Dedifferentiated amniotic fluid mesenchymal stem cell (primary cell): Measurements from ENCODE around the gene DYNC1H1.
A peak's percentile ranks its signal among the peaks of the same experiment; 100 is the strongest.

Experiments
- DNase-seq: peaks from one replicate; pipeline ENCODE4 v3.0.0-alpha.2; 2016; ENCODE audit errors: extremely low spot score

The DYNC1H1 gene

DNA sequence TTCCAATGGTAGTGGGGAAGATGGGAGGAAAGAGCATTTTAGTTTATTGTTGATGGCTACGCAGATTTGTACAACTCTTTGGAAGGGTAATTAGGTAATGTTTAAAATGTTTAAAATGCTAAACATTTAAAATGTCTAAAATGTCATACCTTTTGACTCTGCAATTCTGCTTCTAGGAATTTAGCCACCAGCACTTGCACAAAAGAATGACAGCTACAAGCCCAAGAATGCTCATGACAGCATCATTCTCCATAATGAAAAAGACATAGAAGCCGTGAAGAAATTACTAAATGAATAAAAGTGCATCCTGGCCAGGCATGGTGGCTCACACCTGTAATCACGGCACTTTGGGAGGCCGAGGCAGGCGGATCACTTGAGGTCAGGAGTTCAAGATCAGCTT lies 19.9 kb upstream of the DYNC1H1 start:
- DNase-seq: no peak

DNA sequence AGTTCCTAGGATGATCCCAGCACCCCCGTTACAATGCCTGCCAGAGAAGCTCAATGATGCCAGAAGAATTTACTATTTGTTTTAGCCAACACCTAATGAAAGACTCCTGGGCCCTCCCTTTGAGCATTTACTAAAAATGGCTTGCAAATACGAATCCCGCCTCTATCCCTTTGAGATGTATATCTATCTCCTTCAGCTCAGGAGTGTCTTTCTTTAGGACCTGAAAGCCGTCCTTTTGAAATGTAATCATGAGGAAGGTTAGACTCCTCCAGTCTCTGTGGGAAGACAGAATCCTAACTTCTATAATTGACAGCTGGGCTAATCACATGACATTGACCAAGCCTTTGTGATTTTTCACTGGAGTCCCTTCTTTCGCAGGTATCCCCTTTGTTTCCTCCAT lies 19.2 kb upstream of the DYNC1H1 start:
- no peak for DNase-seq

DNA sequence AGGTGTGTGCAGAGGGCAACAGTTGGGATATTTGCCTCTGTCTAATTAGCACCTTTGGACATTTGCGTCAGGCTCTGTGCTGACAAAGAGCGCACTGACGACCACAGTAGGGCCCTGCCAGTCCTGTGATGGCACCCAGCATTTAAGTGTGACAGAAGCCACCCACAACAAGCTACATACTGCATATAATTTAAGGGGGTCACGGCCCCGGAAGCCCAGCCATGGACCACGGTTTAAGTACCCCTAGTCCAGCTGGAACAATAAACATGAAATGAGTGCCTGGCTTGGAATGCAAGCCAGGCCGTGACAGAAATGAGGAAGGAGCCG lies 16.8 kb upstream of the DYNC1H1 start:
- no peak for DNase-seq

DNA sequence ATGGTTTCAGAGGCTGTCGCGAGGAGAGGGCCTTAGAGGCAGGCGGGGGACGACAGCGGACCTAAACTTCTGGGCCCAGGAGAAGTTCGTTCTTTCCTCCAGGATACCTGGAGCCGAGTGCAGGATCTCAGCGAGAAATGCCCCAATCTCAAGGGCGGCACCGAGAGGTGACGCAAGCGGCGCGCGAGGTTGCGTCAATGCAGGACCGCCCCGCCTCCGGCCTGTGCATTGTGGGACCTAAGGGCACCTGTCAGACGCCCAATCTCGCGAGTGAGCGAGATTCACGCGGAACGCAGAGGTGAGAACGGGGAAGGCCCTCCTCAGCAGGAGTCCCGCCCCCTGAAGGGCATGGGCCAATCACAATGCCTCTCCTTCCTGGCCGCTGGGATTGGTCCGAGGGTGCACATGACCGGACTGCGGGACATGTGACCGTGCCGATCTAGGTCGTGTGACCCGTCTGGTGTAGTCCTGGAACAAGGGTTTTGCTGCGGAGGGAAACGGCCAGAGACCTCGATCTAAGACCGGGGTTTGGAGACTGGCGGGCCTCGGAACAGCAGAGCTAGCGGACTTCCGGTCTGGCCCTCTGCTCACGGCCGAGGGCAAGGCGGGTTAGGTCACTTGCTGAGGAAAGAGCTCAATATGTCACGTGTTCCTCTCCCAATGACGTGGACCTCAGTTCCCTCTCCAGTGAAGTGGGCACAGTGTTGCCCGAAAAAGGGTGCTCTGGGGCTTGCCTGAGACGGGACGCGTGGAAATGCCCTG lies 16.3 kb upstream of the DYNC1H1 start:
- peak; percentile 100 for DNase-seq

DNA sequence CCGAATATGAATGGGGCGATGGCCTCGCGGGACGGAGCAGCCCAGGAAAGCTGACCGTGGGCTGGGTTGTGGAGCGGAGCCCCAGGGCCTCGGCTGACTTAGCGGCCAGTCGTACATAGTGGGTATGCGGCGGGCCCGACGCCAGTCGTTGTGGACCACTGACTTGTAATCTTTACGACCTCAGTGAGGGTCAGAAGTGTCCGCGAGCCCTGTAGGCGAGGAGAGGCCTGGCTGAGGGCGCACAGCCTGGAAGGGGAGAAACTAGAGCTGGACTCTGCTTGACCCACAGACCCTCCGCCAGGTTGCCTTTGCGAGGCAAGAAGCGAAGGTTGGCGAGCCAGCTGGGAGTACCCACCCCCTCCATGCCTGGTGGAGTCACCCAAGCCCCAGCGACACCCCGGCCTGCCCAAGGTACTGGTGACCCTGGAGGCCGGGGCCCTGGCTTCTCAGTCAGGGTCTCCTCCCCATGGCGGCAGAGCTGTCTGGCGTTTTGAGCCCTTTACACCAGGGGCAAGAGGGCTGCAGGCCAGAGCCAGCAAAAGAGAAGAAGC lies 15.6 kb upstream of the DYNC1H1 start:
- no peak for DNase-seq

DNA sequence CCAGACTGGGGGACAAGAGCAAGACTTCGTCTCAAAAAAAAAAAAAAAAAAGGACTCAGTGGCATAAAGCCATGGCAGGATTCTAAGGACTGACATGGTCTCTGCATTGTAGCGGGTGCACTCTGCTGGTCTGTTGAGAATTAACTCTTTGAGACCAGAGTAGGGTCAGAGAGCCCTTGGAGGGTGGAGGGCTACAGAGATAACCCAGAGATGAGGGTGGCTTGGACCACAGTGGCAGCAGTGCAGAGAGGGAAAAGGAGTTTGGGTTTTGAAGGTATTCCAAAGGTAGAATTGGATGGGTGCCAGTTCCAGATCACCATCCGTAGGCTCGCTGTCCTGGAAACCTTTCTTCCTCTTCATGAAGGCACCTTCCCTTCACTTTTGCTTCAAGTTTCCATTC lies 14.3 kb upstream of the DYNC1H1 start:
- DNase-seq: no peak

DNA sequence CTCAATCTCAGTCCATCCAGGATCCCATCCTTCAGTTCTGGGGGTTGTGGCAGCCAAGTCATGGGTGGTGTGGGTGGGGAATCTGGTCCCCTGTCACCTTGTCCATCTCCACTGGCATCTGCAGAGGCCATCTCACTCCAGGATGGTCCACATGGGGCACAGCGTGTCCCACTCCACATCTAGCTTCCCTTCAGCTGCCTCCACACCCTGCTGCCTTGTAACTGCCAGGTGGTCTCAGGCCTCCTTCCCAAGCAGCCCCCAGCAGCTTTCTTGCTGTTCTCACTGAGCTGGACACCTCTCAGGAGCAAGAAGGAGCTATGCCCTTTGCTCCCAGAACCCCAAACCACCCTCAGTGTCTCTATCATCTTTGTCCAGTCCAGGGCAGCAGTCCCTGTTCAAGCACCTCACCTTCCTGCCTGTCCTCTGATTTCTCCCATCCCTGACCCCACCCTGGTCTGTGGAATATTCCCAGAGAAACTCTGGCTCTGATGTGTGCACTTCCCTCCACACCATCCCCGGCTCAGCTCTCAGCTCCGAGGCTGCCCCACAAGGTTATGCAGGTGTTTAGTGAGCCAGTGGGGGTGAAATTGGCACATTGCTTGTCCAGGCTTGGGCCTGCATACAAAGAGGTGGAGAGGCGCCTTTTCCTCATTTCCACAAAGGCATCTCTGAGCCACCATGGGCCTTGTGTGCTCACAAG lies 13.7 kb upstream of the DYNC1H1 start:
- no peak for DNase-seq

DNA sequence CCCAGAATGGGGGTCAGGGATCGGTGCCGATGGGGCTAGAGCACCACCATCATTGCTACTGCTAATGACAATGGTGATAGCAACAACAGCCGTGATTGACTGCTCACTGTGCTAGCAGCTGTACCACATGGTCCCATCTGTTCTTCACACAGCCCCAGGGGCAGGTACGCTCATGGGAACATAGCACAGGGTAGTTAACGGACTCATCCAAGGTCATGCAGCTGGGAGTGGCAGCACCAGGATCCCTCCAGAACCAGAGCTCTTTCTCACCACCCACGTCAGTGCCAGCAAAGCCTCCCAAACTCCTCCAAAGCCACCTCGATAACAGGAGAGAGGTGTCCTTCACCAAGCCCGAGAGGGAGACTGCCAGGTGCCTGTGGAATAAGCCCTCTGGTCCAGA lies 11.2 kb upstream of the DYNC1H1 start:
- no peak for DNase-seq

DNA sequence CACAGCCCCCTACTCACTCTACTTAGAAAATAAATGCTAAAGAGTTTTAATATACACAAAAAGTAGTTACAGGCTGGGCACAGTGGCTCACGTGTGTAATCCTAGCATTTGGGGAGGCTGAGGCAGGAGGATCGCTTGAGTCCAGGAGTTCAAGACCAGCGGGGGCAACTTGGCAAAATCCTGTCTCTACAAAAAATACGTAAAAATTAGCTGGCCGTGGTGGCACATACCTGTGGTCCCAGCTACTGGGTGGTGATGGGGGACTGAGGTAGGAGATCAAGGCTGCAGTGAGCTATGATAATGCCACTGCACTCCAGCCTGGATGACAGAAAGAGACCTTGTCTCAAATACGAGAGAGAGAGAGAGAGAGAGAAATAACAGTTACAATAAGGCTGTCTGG lies 9.9 kb upstream of the DYNC1H1 start:
- no peak for DNase-seq

DNA sequence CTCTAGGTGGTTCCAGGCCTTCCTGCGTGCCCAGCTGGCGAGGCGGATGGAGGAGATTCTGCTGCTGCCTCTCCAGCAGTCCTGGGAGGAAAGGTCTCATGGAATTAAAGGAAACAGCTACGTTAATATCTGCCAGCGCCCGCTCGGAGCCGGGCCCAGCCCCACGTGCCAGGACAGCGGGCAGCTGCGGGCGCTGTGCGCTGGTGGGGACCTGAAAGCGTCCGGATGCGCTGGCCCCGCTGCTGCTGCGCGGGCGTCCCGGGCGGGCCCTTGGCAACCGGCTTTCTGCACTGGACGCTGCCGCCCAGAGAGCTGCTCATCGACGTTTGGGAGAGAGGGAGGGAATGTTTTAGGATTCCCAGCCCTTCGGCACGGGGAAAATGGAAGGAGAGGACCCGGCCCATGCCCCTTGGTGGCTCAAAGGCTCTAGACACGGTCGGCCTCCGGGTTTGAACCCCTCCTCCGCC lies 8.6 kb upstream of the DYNC1H1 start:
- DNase-seq: no peak

DNA sequence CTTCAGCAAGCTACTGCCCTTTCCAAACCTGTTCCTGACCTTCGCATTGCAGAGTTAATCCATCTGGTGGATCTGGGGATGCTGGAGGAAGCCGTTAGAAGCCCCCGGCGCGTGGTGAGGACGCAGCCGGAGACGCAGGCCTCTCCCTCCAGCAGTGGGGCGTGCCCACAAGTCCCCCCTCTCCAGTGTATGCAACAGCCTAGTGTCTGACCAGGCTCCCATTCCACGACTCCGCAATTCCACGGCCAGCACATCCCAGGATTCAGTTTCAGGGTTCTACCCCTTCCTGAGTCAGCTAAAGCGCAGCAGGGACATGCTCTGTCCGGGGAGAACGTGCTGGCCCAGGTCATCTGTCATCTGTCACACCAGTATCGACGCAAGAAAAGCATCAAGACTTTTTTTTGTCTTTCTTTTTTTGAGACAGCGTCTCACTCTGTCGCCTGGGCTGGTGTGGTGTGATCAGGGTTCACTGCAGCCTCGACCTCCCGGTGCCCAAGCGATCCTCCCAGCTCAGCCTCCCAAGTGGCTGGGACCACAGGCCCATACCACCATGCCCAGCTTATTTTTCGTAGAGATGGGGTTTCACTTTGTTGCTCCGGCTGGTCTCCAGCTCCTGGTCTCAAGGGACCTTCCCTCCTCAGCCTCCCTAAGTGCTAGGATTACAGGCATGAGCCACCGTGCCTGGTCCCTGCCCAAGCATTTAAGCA lies 8.0 kb upstream of the DYNC1H1 start:
- no peak for DNase-seq

DNA sequence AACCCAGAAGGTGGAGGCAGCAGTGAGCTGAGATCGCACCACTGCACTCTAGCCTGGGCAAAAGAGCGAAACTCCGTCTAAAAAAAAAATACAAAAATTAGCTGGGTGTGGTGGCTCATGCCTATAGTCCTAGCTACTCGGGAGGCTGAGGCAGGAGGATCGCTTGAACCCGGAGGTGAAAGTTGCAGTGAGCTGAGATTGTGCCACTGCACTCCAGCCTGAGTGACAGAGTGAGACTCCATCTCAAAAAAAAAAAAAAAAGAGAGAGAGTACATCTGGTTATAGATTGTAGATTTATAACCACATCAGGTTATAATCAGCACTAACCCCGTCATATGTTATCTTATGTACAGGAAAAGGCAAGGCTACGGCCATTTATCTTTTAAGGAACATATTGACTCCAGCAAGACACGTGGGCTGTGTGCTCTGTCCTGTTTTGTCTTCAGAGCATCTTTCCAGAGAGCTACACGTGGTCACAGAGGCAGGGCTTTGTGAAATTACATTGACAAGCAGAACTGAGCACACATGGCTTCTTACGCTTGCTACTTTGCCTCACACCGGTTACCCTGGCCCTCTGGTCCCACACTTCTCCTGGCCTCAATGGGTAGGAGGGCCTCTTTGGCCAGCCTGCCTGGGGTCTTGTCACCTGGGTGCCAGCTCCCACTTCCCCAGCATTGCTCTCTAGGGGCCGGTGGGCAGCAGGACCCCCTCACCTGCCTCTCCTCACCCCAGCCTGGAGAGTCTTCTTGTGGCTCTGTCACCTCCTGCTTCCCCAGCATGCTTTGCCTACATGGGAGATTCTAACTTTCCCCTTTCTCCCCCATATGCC lies 6.8 kb upstream of the DYNC1H1 start:
- no peak for DNase-seq

DNA sequence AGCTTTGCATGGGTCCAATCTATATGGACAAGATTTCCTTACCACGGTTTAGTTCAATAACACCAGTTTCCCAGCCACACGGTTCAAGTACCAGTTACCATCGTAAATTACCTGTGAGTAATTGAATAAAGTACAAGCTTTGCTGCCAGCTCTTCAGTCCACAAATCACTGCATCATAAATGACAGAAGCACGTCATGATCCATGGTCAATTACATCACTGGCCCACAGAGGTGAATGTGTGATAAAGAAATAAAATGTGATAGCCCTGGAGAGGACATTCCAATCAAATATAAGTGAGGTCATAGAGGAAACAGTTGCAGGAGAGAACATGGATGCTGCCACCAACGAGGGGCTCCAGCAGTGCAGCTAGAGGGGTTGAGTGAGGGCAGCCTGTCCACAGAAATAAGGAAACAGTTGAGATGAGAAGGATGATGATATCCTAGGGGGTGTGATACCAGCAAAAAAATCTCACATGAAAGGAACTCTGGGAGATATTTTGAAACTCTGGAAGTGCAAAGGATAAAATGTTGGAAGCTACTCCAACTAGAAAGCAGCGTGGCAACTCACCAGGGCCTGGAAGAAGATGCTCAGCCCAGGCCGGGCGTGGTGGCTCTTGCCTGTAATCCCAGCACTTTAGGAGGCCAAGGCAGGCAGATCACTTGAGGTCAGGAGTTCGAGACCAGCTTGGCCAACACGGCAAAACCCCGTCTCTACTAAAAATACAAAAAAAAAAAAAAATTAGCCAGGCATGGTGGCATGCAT lies 5.8 kb upstream of the DYNC1H1 start:
- no peak for DNase-seq

DNA sequence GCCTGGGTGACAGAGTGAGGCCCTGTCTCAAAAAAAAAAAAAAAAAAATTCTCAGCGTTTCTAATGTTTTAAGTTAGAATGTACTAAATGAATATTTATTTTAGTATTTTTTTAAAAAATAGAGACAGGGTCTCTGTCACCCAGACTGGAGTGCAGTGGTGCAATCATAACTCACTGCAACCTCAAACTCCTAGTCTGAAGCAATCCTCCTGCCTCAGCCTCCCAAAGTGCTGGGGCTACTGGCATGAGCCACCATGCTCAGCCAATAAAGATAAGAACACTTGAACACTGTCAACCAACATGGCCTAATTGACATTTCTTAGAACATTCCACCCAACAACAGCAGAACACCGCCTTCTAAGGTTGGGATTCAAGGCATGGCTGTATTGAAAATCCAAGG lies 5.1 kb upstream of the DYNC1H1 start:
- no peak for DNase-seq

DNA sequence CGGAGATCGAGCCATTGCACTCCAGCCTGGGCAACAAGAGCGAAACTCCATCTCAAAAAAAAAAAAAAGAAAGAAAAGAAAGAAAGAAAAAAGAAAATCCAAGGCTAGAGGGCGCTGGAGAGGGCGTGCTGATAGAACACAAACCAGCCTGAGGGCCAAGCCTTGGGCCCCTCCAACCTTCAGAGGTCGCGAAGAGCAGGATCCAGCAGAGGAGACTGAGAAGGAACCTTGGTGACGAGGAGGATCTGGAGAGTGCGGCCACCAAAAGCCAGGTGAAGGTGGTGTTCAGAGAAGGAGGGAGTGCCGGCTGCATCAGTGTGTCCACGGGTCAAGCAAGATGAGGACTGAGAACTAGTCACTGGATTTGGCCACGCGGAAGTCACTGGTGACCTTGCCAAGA lies 4.1 kb upstream of the DYNC1H1 start:
- no peak for DNase-seq

DNA sequence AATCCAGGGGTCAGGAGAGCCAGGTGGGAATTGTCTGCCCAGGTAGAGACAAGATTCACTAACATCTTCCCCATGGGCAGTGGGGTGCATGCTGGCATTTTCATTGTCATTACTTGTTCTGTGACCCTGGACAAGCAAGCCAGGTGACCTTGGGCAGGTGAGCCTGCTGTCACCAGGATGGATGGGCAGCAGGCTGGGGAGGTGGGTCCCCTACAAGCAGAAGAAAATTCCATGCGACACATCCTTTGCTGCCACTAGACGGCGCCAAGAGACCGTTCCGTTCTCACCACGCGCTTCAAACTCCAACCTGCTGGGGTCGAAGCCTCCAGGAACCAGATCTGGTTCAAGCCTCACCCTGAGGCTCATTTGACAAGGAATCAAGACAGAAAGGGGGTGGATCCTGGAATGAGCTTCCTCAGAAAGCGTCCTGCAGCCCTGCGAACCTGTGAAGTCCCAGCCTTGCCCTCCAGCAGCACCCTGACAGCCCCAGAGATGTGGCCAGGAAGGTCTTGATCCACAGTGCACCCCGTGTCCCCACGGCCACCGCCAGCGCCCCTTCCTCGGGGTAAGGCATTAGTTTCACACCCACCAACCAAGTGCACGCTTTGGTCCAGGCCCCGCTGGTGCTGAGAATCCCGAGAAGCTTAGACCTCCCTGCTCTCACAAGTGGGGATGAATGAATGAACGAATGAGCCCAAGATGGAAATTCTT lies 3.2 kb upstream of the DYNC1H1 start:
- peak; percentile 66 for DNase-seq

DNA sequence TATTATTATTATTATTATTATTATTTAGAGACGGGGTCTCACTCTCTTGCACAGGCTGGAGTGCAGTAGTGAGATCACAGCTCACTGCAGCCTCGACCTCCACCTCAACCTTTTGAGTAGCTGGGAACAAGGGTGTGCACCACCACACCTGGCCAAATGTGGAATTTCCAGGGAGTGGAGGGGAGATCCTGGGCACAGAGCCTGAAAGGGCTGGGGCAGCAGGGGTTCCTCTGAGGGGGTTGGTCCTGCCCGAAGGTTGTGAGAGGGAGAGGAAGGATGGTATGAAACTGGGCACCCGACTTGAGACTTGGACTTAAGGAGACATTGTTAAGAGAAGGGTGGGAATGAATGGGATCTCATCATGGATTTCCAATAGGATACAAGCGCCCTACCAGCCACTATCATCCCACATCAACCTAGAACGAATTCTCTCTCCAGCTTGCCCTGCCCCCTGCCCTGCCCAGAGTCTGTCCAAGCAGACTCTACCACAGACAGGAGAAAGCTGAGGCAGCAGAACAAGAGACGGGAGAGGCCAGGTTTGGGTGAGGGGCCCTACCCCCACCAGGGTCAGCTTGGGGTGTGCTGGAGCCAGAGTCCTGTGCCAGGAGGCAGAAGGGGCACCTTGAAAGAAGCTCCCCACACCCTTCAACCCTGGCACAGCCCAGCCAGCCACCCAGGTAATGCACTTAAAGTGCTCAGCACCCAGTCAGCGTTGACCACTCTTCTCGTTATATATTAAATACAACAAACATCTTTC lies 2.4 kb upstream of the DYNC1H1 start:
- DNase-seq: no peak

DNA sequence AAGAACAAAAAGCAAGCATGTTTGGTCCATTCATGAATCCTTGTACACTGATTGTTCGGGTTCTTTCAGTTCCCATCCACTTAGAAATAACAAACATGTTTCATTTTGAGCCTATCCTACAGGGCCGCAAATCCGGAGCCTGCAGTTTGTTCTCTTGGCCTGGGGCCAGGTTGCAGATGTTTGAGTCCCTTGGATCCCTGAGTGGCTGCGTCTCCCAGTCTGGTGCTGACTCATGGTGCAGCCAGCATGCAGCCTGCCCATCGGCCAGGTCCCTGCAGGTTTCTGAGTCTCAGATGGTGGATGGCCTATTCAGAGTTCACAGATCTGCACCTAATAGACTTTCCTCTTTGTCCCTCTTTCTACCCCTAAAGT lies 1.9 kb upstream of the DYNC1H1 start:
- peak; percentile 75 for DNase-seq

DNA sequence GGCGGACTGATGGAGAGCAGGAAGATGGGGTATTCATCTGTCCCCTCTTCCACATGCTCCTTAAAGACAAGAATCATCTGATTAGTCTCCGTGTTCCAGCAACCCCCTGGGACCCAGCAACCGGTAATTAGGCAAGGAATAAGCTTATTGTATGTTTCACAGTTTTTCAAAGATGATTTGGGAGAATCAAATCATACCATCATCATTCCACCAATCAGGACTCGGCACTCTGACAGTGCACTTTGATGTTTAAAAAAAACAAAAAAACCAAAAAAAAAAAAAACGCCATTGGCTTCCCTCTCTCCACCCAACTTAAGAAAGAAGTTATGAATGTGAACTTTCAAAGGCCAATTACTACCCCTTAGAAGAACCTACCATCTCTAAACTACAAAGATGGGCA lies 1.3 kb upstream of the DYNC1H1 start:
- no peak for DNase-seq
